GM19240 (cell line): Measurements from ENCODE around the gene GCDH.
A peak's percentile ranks its signal among the peaks of the same experiment; 100 is the strongest.

Source experiments
- DNase-seq: peaks from one replicate; pipeline ENCODE4 v3.0.0; 2011; ENCODE audit warnings: low spot score; ENCODE audit not compliant: insufficient read length

Gene GCDH

GRCh38 chr19:12939975-12940423 lies 49.0 kb downstream of the GCDH start:
- DNase-seq = no peak

- DNase-seq = no peak
These were observed 49.9 kb downstream of the GCDH start for GRCh38 chr19:12940897-12941296.

- no peak for DNase-seq
These were observed 52.6 kb downstream of the GCDH start for GRCh38 chr19:12943437-12944044.

GRCh38 chr19:12944104-12944674 lies 53.2 kb downstream of the GCDH start:
- no peak for DNase-seq

GRCh38 chr19:12945479-12946091 lies 54.6 kb downstream of the GCDH start, which contains the start of gene RAD23A:
RAD23A (plus strand) TSS chr19:12945862; CDS start chr19:12945949, 87 bp downstream.
- peak; percentile 74 for DNase-seq

GRCh38 chr19:12946092-12946721 lies 55.2 kb downstream of the GCDH start:
- DNase-seq = no peak

- DNase-seq = no peak
These were observed 56.0 kb downstream of the GCDH start for GRCh38 chr19:12946731-12947496.

GRCh38 chr19:12947702-12948611 lies 57.0 kb downstream of the GCDH start:
- no peak for DNase-seq

GRCh38 chr19:12948612-12949362 lies 57.8 kb downstream of the GCDH start:
- no peak for DNase-seq
